GM18502 (cell line): ENCODE results near the gene HAO2.
"Not testable (repeated sequence)": the region's sequence is repeated elsewhere in the genome, so short reads cannot be mapped to it uniquely, and the experiment has no call there.

Experiments used
- ATAC-seq: cut with Tn5 transposase; IDR thresholded peaks from one replicate; pipeline ENCODE4 v1.9.1; 2021; ENCODE audit warnings: mild to moderate bottlenecking; ENCODE audit not compliant: unreplicated experiment, poor library complexity

Gene HAO2

GRCh38 chr1:119368554-119368953, at the start of gene HAO2:
Gene HAO2, plus strand, starts transcription at chr1:119368785. Its CDS starts 12,301 bp downstream, at chr1:119381086.
- no peak for ATAC-seq

GRCh38 chr1:119320100-119320499, 48.5 kb upstream of the HAO2 start:
- ATAC-seq: no peak

GRCh38 chr1:119321666-119322419, 46.7 kb upstream of the HAO2 start:
- no peak for ATAC-seq

GRCh38 chr1:119323216-119323982, 45.2 kb upstream of the HAO2 start:
- peak; percentile 88 for ATAC-seq

- no peak for ATAC-seq
Measured at GRCh38 chr1:119324198-119324597, 44.4 kb upstream of the HAO2 start.

- ATAC-seq: no peak
Measured at GRCh38 chr1:119326251-119326650, 42.3 kb upstream of the HAO2 start.

GRCh38 chr1:119327094-119327449, 41.5 kb upstream of the HAO2 start:
- no peak for ATAC-seq

GRCh38 chr1:119327450-119328155, 41.0 kb upstream of the HAO2 start:
- ATAC-seq: peak; percentile 38

GRCh38 chr1:119329541-119330461, 38.8 kb upstream of the HAO2 start:
- no peak for ATAC-seq

GRCh38 chr1:119330466-119331189, 38.0 kb upstream of the HAO2 start:
- no peak for ATAC-seq

- ATAC-seq: no peak
Measured at GRCh38 chr1:119331190-119331515, 37.4 kb upstream of the HAO2 start.

GRCh38 chr1:119331915-119332314, 36.7 kb upstream of the HAO2 start:
- no peak for ATAC-seq

GRCh38 chr1:119332622-119333021, 36.0 kb upstream of the HAO2 start:
- ATAC-seq: no peak

- ATAC-seq: no peak
Measured at GRCh38 chr1:119333163-119333896, 35.3 kb upstream of the HAO2 start.

- ATAC-seq: not testable (repeated sequence)
Measured at GRCh38 chr1:119333897-119334250, 34.7 kb upstream of the HAO2 start.

- ATAC-seq: no peak
Measured at GRCh38 chr1:119336848-119337247, 31.7 kb upstream of the HAO2 start.

GRCh38 chr1:119338004-119338403, 30.6 kb upstream of the HAO2 start:
- no peak for ATAC-seq

- ATAC-seq: no peak
Measured at GRCh38 chr1:119338757-119339156, 29.8 kb upstream of the HAO2 start.

- ATAC-seq: no peak
Measured at GRCh38 chr1:119340861-119341261, 27.7 kb upstream of the HAO2 start.
